Left lung (tissue), 10 donors: ENCODE measurements around the gene SEPTIN8. TPM values are rescaled to one million over a fixed set of nuclear protein-coding genes. Genes with fewer than 3 reads are reported as not detected.

Experiments
- ATAC-seq: fragments of 200-7000 bp; cut with Tn5 transposase; one replicate; pipeline ENCODE4 v1.9.1; 2020; ENCODE audit warnings: moderate library complexity
- DNase-seq, 4 donors: peaks; one replicate each; pipeline ENCODE4 v3.0.0-alpha.2; 2013 to 2020
- H3K27ac ChIP-seq, 2 donors: fragments of 200-600 bp; sonication (generic) in 1 of 2; one replicate each; pipeline versions ENCODE4 v1.5.0 to v1.8.0; 2020 to 2021
- H3K27me3 ChIP-seq, 2 donors: fragments of 200-600 bp; sonication (generic) in 1 of 2; one replicate each; pipeline versions ENCODE4 v1.5.0 to v1.8.0; 2020 to 2021
- H3K36me3 ChIP-seq, 2 donors: fragments of 200-600 bp; sonication (generic) in 1 of 2; one replicate each; pipeline versions ENCODE4 v1.5.0 to v1.8.0; 2020 to 2021
- H3K4me1 ChIP-seq, 2 donors: fragments of 200-600 bp; one replicate each; pipeline ENCODE4 v1.8.0; 2021
- H3K4me3 ChIP-seq, 2 donors: fragments of 200-600 bp; sonication (generic) in 1 of 2; one replicate each; pipeline versions ENCODE4 v1.5.0 to v1.8.0; 2020 to 2021; ENCODE audit warnings: mild to moderate bottlenecking in 1 of 2
- H3K9me3 ChIP-seq, 2 donors: fragments of 200-600 bp; sonication (generic) in 1 of 2; one replicate each; pipeline versions ENCODE4 v1.5.0 to v1.8.0; 2020 to 2021
- intact Hi-C, 2 donors: fragments of 100-400 bp; cut with DNase I; formaldehyde crosslinking; loops; one replicate each; pipeline versions ENCODE4 v1.11.2 to v1.14.2; 2022
- polyA plus RNA-seq, 6 donors: library from polyadenylated mRNA; unstranded; fragments of 120-200 nt; gene quantifications; one replicate each; pipeline ENCODE4 v1.2.1, GENCODE V29; 2013; ENCODE audit not compliant: insufficient read length in 6 of 6
- total RNA-seq, 2 donors: library from RNA; stranded (reverse); fragmentation: NEBNext Ultra II Directional; extraction: Animal tissue kit (Norgen Biotek cat#: 25700); gene quantifications; one replicate each; pipeline ENCODE4 v1.2.1, GENCODE V29; 2021
- TF ChIP-seq, protein P1 (sequence below), 2 donors: fragments of 200-600 bp; sonication (generic) in 1 of 2; IDR thresholded peaks; one replicate each; pipeline versions ENCODE4 v1.5.0 to v1.8.0; 2021; ENCODE audit warnings: antibody characterized with exemption in 2 of 2
- donor health status: DM: no; HTN: yes; CAD: no.
- donor health status: DM: no; HTN: no; CAD: no.

SEPTIN8 gene
- total and polyA plus RNA-seq, 8 donors = 38.8 to 73.8 (median 60.5) TPM

DNA sequence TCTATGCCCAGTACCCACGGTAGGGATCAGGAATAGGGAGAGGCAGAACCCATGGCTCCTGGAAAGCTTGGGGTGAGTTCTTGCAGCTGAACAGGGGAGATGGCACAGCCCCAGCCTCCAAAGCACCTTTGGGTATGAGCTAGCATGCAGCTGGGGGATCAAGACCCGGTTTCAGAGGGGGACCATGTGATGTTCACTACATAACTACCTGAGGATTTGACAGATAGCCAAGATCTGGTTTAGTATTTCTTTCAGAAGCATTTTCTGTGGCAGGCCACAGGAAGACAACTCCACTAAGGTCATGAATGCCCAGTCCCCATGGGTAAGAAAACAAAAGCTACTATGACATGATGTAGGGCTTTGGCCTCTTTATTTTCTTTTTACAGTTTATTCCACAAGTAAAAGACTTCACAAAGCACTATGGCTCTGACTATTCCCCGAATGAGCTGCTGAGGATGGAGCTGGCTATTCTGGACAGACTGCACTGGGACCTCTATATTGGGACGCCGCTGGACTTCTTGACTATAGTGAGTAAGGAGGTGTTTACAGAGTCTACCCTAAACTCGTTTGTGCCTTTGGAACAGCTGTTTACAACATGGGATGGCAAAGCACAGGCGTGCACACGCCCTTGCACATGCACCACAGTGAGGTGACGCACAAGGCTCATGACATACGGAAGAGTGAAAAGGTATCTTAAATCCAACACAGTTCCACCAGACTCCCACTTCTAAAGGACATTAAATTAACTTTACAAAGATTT lies 26.4 kb downstream of the SEPTIN8 start:
- peaks cover 20 to 35% of the 10 kb centered on the region in 2 donors for H3K27me3 ChIP-seq
- no peak overlapping the region for H3K27ac ChIP-seq
- DNase-seq = no peak
- TF ChIP-seq, protein P1, sequence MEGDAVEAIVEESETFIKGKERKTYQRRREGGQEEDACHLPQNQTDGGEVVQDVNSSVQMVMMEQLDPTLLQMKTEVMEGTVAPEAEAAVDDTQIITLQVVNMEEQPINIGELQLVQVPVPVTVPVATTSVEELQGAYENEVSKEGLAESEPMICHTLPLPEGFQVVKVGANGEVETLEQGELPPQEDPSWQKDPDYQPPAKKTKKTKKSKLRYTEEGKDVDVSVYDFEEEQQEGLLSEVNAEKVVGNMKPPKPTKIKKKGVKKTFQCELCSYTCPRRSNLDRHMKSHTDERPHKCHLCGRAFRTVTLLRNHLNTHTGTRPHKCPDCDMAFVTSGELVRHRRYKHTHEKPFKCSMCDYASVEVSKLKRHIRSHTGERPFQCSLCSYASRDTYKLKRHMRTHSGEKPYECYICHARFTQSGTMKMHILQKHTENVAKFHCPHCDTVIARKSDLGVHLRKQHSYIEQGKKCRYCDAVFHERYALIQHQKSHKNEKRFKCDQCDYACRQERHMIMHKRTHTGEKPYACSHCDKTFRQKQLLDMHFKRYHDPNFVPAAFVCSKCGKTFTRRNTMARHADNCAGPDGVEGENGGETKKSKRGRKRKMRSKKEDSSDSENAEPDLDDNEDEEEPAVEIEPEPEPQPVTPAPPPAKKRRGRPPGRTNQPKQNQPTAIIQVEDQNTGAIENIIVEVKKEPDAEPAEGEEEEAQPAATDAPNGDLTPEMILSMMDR (IDR thresholded peaks at IDR 0.05) = no peak
- ATAC-seq = no peak
- peaks cover 6 to 11% of the 10 kb centered on the region in 2 donors for H3K4me1 ChIP-seq
- H3K36me3 ChIP-seq = no peaks in the 10 kb centered on the region
- no peak overlapping the region for H3K4me3 ChIP-seq
- H3K9me3 ChIP-seq = no peaks in the 10 kb centered on the region
- intact Hi-C loops = no loop called here

DNA sequence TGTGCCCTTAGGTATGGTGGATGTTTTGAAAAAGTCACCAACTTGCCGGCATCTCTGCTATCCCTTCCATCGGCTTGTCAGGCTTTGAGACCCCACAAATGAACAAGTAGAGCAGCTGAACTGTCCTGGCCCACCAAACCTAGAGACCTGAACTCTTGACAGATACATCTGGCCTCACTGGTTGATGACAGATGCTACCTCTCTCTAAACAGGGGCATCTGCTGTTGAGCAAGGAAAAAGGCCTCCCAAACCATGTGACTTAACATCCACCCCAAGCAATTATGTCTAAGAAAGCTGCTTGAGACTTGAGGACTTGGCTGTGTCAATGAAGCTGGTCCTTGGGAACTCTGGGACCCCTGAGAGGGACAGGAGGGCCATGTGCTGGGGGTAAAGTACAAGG lies 27.5 kb downstream of the SEPTIN8 start:
- Histone ChIP-seq H3K27ac (no peak overlapping the region), H3K4me3 (no peak overlapping the region), H3K9me3 (no peaks in the 10 kb centered on the region), H3K36me3 (no peaks in the 10 kb centered on the region), H3K27me3 (peaks cover 26 to 46% of the 10 kb centered on the region in 2 donors), H3K4me1 (peaks cover 6 to 11% of the 10 kb centered on the region in 2 donors)
- DNase-seq = no peak
- intact Hi-C loops = no loop called here
- TF ChIP-seq, protein P1 (IDR thresholded peaks at IDR 0.05) = no peak
- no peak for ATAC-seq

DNA sequence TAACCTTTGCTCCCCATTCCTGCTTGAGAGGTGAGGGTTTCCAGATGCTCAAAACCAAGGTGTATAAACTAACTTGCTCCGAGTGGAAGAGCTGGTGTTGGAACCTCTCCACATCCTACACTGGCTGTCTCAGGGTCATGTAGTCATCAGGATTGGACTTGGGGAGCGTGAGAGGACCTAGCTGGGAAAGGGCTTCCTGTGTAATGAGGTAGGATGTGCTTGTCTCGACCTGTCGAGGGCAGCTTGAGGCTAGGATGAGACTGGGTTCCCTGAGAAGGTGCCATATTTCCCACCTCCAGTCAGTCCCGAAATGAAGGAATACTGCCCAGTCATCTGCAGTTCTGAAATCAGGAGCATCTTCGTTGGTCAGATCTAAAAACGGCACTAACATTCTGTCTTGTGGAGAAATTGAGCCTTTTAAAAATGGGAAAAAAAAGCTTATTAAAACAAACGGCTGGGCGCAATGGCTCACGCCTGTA lies 28.5 kb downstream of the SEPTIN8 start:
- no peaks in the 10 kb centered on the region for H3K9me3 ChIP-seq
- peaks cover 6 to 11% of the 10 kb centered on the region in 2 donors for H3K4me1 ChIP-seq
- H3K36me3 ChIP-seq = no peaks in the 10 kb centered on the region
- peaks cover 26 to 56% of the 10 kb centered on the region in 2 donors for H3K27me3 ChIP-seq
- intact Hi-C loops = no loop called here
- no peak for DNase-seq
- no peak overlapping the region for H3K4me3 ChIP-seq
- TF ChIP-seq, protein P1 (IDR thresholded peaks at IDR 0.05) = no peak
- no peak overlapping the region for H3K27ac ChIP-seq
- ATAC-seq = no peak

DNA sequence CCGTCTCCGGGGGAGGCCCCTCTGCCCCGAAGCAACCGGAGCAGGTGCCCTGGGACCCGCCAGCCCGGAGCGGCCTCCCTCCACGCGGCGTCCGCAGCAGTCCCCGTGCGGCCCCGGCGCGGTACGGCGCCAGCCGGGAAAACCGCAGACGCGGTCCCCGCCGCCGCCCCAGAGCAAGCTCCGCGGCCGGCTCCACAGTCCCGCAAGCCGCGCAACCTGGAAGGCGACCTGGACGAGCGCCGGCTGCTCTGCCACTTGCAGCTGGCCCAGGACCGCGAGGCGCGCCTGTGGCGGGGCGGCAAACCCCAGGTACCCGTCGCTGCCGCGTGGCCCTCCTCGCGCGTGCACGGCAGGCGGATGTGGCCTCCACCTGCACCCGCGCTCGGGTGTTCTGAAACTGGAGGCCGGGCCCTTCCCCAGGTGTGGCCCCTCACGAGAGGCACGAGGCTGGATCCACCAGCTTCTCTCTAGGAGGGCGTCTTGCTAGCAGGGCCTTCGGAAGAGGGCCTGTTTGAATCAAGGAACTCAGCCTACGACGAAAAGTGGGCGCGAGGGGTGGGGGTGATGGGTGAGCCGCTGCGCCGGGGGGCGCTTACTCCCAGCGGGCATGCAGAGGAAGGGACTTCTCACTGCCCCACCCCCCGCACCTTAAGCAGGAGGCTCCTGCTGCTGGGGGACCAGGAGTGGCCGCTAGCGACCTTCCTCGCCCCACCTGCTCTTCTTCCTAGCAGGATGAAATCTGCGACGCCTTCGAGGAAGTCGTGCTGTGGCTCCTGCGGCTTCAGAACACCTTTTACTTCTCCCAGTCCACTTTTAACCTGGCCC lies 29.2 kb downstream of the SEPTIN8 start:
- TF ChIP-seq, protein P1 (IDR thresholded peaks at IDR 0.05) = no peak
- H3K4me1 ChIP-seq = peaks cover 6 to 11% of the 10 kb centered on the region in 2 donors
- no peaks in the 10 kb centered on the region for H3K36me3 ChIP-seq
- H3K4me3 ChIP-seq = peak overlapping the region; percentile 30 to 43
- peak overlapping the region in 1 of 2 donors; percentile 18 for H3K27ac ChIP-seq
- no peak for DNase-seq
- H3K27me3 ChIP-seq = peaks cover 26 to 62% of the 10 kb centered on the region in 2 donors
- H3K9me3 ChIP-seq = no peaks in the 10 kb centered on the region
- intact Hi-C loops = no loop called here
- ATAC-seq = no peak
